PC-3 (cell line): ENCODE data around the gene TAL1.

Source experiments
- CTCF ChIP-seq: fragments of 300-600 bp; sonication (generic); conservative IDR thresholded peaks from 2 replicates; pipeline ENCODE4 v1.5.1; 2017; ENCODE audit warnings: antibody characterized with exemption, low read depth, mild to moderate bottlenecking, low read length
- EZH2 ChIP-seq: fragments of 300-600 bp; sonication (generic); IDR thresholded peaks from one replicate; pipeline ENCODE4 v1.6.1; 2017; ENCODE audit warnings: antibody characterized with exemption, mild to moderate bottlenecking, low read length; ENCODE audit not compliant: unreplicated experiment

GRCh38 chr1:47191940-47192457 lies 40.0 kb downstream of the TAL1 start:
- TF ChIP-seq CTCF (no peak), EZH2 (no peak)
